Neural crest cell (in vitro differentiated cells): ENCODE data around the gene RAB40B. TPM values are rescaled to one million over a fixed set of nuclear protein-coding genes. Genes with fewer than 3 reads are reported as not detected.

Experiments used
- DNase-seq: peaks from one replicate; pipeline ENCODE4 v3.0.0; 2021; ENCODE audit warnings: low read depth, mixed read lengths, low spot score
- H3K27ac Mint-ChIP-seq: one replicate; pipeline ENCODE4 v1.8.0; 2021; ENCODE audit warnings: mild to moderate bottlenecking, mixed read lengths; ENCODE audit not compliant: unreplicated experiment
- H3K27me3 Mint-ChIP-seq: 2 replicates; pipeline ENCODE4 v1.8.0; 2021; ENCODE audit warnings: low read depth, mild to moderate bottlenecking, mixed read lengths
- H3K36me3 Mint-ChIP-seq: 2 replicates; pipeline ENCODE4 v1.8.0; 2021; ENCODE audit warnings: low read depth, mild to moderate bottlenecking, mixed read lengths
- H3K4me1 Mint-ChIP-seq: 2 replicates; pipeline ENCODE4 v1.8.0; 2021; ENCODE audit warnings: mixed read lengths
- H3K4me3 Mint-ChIP-seq: one replicate; pipeline ENCODE4 v1.8.0; 2021; ENCODE audit warnings: mild to moderate bottlenecking, mixed read lengths
- H3K9me3 Mint-ChIP-seq: 2 replicates; pipeline ENCODE4 v1.8.0; 2021; ENCODE audit warnings: mixed read lengths
- CTCF ChIP-seq: fragments of 200-600 bp; sonication (generic); conservative IDR thresholded peaks from 2 replicates; pipeline ENCODE4 v1.5.0; 2021; ENCODE audit warnings: antibody characterized with exemption, mild to moderate bottlenecking
- total RNA-seq: library from RNA; stranded (reverse); gene quantifications from 2 replicates; pipeline ENCODE4 v1.2.1, GENCODE V29; 2021

RAB40B gene
- total RNA-seq, 1 donor from 2014 or later, result 5.6 TPM

DNA sequence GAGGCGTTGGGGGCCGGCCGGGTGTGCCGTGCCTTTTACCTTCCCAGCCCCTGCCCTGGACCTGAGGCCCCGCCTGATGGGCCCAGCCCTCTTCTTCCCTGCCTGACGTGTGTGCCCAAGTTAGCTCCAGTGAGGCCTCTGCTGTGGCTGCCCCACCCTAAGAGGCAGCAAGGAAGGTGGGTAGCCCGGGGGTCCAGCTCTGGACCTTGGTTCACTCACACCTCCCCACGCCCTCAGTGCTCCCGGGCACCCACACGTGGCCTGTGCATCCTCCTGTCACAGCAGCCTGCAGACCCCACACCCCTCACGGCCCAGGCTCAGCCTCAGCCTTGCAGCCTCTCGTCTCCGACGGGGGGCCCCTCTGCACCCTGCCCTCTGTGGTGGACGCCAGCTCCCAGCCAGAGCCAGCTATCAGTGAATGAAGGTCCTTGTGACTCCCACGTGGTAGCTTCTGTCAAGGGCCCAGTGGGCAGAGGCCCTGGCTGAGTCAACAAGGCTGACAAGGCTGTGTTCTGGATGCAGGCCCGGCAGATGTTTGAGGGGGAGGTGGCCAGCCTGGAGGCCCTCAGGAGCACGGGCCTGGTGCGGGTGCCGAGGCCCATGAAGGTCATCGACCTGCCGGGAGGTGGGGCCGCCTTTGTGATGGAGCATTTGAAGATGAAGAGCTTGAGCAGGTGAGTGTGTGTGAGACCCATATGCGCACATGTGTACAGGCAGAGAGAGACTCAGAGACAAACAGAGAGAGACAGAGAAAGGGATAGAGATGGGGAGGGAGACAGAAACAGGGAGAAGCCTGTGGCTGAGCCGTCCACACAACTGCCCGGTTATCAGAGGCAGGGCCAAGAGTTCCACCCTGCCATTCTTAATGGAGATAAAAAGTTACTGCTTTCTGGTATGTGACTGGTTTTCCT is 39.7 kb upstream of the RAB40B start:
- Mint-ChIP-seq H3K36me3 (peaks cover 36% of the 10 kb centered on the region), H3K27ac (no peak overlapping the region), H3K27me3 (no peaks in the 10 kb centered on the region), H3K4me3 (peak overlapping the region; percentile 31), H3K4me1 (no peaks in the 10 kb centered on the region), H3K9me3 (peaks cover 14% of the 10 kb centered on the region)
- TF ChIP-seq CTCF, result no peak
- DNase-seq, result no peak

- Mint-ChIP-seq H3K36me3 (peaks cover 36% of the 10 kb centered on the region), H3K4me3 (no peak overlapping the region)
Measured at GRCh38 chr17:82736511-82737185, 38.1 kb upstream of the RAB40B start.

DNA sequence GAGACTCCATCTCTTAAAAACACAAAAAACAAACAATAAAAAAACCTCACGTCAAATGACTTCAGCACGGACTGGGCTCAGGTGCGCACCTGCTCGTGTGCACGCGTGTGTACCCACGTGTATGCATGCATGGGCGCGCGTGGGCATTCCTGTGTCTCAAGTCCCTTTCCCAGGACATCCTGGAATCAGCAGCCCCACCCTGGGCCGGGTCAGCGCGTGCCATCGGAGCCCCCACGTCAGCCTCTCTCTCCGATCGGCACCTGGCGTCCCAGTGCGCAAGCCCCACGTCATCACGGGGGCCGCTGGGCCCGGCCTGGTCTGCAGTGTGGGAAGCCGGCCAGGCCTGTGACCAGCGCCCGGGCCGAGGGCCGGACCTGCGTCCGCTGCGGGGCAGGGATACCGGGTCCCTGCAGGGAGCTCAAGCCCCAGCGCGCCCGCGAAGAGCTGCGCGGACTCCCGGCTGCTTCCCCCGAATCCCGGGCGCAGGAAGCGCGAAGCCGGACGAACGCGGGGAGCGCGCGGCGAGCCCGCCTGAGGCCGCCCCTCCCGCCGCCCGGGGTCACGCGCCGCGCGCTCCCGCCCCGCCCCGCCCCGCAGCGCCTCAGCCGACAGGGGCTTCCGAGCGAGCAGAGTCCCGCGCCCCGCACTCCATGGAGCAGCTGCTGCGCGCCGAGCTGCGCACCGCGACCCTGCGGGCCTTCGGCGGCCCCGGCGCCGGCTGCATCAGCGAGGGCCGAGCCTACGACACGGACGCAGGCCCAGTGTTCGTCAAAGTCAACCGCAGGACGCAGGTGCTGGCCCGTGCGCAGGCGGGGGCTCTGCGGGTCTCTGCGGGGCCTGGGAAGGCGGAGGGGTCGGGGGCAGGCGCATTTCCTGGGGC is 36.7 kb upstream of the RAB40B start, which contains the start of gene FN3K:
Gene FN3K, plus strand, starts transcription at position 629 of the 880 bp plus-strand sequence. Its CDS starts 22 bp downstream, at position 651.
- TF ChIP-seq CTCF, result no peak
- peaks cover 22% of the 10 kb centered on the region for H3K36me3 Mint-ChIP-seq
- H3K4me1 Mint-ChIP-seq, result no peaks in the 10 kb centered on the region
- H3K9me3 Mint-ChIP-seq, result peaks cover 6% of the 10 kb centered on the region
- no peaks in the 10 kb centered on the region for H3K27me3 Mint-ChIP-seq
- peak within 1 kb of the TSS; percentile 81 for H3K4me3 Mint-ChIP-seq
- H3K27ac Mint-ChIP-seq, result no peak within 1 kb of the TSS
- peak; percentile 50 for DNase-seq

More at GRCh38 chr17:82736511-82737185, 38.1 kb upstream of the RAB40B start:
- no peak for TF ChIP-seq CTCF
- peaks cover 15% of the 10 kb centered on the region for H3K9me3 Mint-ChIP-seq
- no peak overlapping the region for H3K27ac Mint-ChIP-seq
- no peak for DNase-seq
- H3K27me3 Mint-ChIP-seq, result no peaks in the 10 kb centered on the region
- H3K4me1 Mint-ChIP-seq, result no peaks in the 10 kb centered on the region

DNA sequence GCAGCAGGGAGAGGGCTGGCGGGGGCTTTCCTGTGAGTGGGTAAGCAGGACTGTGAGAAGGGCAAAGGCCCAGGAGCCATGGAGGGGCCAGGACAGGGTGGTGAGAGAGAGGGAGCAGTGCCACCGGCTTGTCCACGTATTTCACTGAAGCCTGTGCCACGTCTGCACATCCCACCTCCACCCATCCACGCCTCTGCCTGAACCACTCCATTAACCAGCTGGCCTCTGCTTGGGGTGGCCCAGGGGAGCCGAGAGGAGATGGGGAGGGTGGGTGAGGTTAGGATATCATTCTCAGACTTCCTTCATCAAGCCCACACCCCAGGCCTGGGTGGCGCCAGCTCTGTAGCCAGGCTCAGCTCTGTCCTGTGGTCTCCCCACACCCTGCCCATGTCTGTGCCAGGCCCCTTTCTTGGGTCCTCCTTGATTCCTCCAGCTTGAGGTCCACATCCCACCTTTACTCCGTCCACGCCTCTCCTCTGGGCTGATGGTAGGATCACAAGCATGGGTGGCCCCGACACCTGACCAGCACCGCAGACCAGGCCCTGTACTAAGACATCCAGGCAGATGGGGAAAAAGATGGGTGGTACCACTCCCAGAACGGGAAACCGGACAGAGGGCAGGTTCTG is 33.7 kb upstream of the RAB40B start:
- no peaks in the 10 kb centered on the region for H3K27me3 Mint-ChIP-seq

More for the DNA sequence above, 33.7 kb upstream of the RAB40B start:
- no peaks in the 10 kb centered on the region for H3K4me1 Mint-ChIP-seq
- peak overlapping the region; percentile 27 for H3K27ac Mint-ChIP-seq
- H3K4me3 Mint-ChIP-seq, result no peak overlapping the region
- H3K36me3 Mint-ChIP-seq, result peaks cover 21% of the 10 kb centered on the region
- peaks cover 4% of the 10 kb centered on the region for H3K9me3 Mint-ChIP-seq
- no peak for TF ChIP-seq CTCF
- DNase-seq, result no peak
